Lower lobe of right lung (tissue), 2 donors: ENCODE data around the gene GNAQ. TPM values are rescaled to one million over a fixed set of nuclear protein-coding genes. Genes with fewer than 3 reads are reported as not detected.

ENCODE experiments used
- ATAC-seq, 2 donors: fragments of 200-7000 bp; cut with Tn5 transposase; one replicate each; pipeline ENCODE4 v1.9.1; 2020 to 2022; ENCODE audit warnings: mild to moderate bottlenecking in 2 of 2, moderate library complexity in 2 of 2
- DNase-seq: peaks from one replicate; pipeline ENCODE4 v3.0.0-alpha.2; 2020
- H3K27ac ChIP-seq: fragments of 200-600 bp; one replicate; pipeline ENCODE4 v1.8.0; 2022
- H3K27me3 ChIP-seq: fragments of 200-600 bp; one replicate; pipeline ENCODE4 v1.8.0; 2022; ENCODE audit warnings: low read depth
- H3K36me3 ChIP-seq: fragments of 200-600 bp; one replicate; pipeline ENCODE4 v1.8.0; 2022; ENCODE audit warnings: mild to moderate bottlenecking
- H3K4me1 ChIP-seq: fragments of 200-600 bp; one replicate; pipeline ENCODE4 v1.8.0; 2022
- H3K4me3 ChIP-seq: fragments of 200-600 bp; one replicate; pipeline ENCODE4 v1.8.0; 2022; ENCODE audit warnings: mild to moderate bottlenecking
- H3K9me3 ChIP-seq: fragments of 200-600 bp; one replicate; pipeline ENCODE4 v1.8.0; 2022
- CTCF ChIP-seq: fragments of 200-600 bp; IDR thresholded peaks from one replicate; pipeline ENCODE4 v1.8.0; 2022; ENCODE audit warnings: antibody characterized with exemption, mild to moderate bottlenecking
- intact Hi-C: fragments of 100-400 bp; cut with DNase I; formaldehyde crosslinking; loops from one replicate; pipeline ENCODE4 v1.11.0; 2022
- total RNA-seq: library from RNA; stranded (reverse); fragmentation: NEBNext Ultra II Directional; extraction: Animal tissue kit (Norgen Biotek cat#: 25700); gene quantifications from one replicate; pipeline ENCODE4 v1.2.1, GENCODE V29; 2021
- donor health status: DM: no; HTN: yes; CAD: no; lungs with severe emphysema.

The GNAQ gene
- total RNA-seq, 1 donor from 2014 or later: 130 TPM

GRCh38 chr9:78026416-78026815, 5.2 kb downstream of the GNAQ start:
- TF ChIP-seq CTCF: no peak
- no peak for ATAC-seq
- H3K9me3 ChIP-seq: no peaks in the 10 kb centered on the region
- no peaks in the 10 kb centered on the region for H3K36me3 ChIP-seq
- DNase-seq: no peak
- peak overlapping the region; percentile 53 for H3K27ac ChIP-seq
- no peak overlapping the region for H3K4me3 ChIP-seq
- intact Hi-C loops: no loop called here
- peaks cover 62% of the 10 kb centered on the region for H3K4me1 ChIP-seq
- H3K27me3 ChIP-seq: no peaks in the 10 kb centered on the region

GRCh38 chr9:78025186-78025585, 6.4 kb downstream of the GNAQ start:
- Histone ChIP-seq H3K27ac (peak overlapping the region; percentile 53), H3K4me1 (peaks cover 75% of the 10 kb centered on the region)

GRCh38 chr9:78023003-78023741, 8.4 kb downstream of the GNAQ start:
- ATAC-seq (peak; percentile 91 to 92), DNase-seq (no peak)
- peak overlapping the region; percentile 19 for H3K4me3 ChIP-seq
- no peaks in the 10 kb centered on the region for H3K9me3 ChIP-seq
- no peaks in the 10 kb centered on the region for H3K36me3 ChIP-seq
- peaks cover 85% of the 10 kb centered on the region for H3K4me1 ChIP-seq
- peak overlapping the region; percentile 63 for H3K27ac ChIP-seq
- no peaks in the 10 kb centered on the region for H3K27me3 ChIP-seq
- TF ChIP-seq CTCF: no peak
- intact Hi-C loops: no loop called here

More at GRCh38 chr9:78025186-78025585, 6.4 kb downstream of the GNAQ start:
- H3K4me3 ChIP-seq: no peak overlapping the region
- no peaks in the 10 kb centered on the region for H3K36me3 ChIP-seq
- DNase-seq (no peak), ATAC-seq (no peak)
- no peaks in the 10 kb centered on the region for H3K27me3 ChIP-seq
- no peak for TF ChIP-seq CTCF
- no peaks in the 10 kb centered on the region for H3K9me3 ChIP-seq
- intact Hi-C loops: no loop called here

GRCh38 chr9:78021697-78022096, 9.9 kb downstream of the GNAQ start:
- intact Hi-C loops: no loop called here
- ATAC-seq (peak; percentile 75 to 83), DNase-seq (peak; percentile 69)
- Histone ChIP-seq H3K4me1 (peaks cover 71% of the 10 kb centered on the region), H3K4me3 (peak overlapping the region; percentile 10), H3K27ac (peak overlapping the region; percentile 63), H3K9me3 (no peaks in the 10 kb centered on the region), H3K27me3 (no peaks in the 10 kb centered on the region), H3K36me3 (no peaks in the 10 kb centered on the region)
- peak; percentile 40 for TF ChIP-seq CTCF

GRCh38 chr9:78017190-78017693, 14.4 kb downstream of the GNAQ start:
- TF ChIP-seq CTCF: no peak
- peaks cover 38% of the 10 kb centered on the region for H3K4me1 ChIP-seq
- no peaks in the 10 kb centered on the region for H3K27me3 ChIP-seq
- ATAC-seq (no peak), DNase-seq (no peak)
- no peaks in the 10 kb centered on the region for H3K9me3 ChIP-seq
- no peak overlapping the region for H3K27ac ChIP-seq
- intact Hi-C loops: no loop called here
- no peak overlapping the region for H3K4me3 ChIP-seq
- no peaks in the 10 kb centered on the region for H3K36me3 ChIP-seq
